SK-N-MC (cell line): ENCODE results near the gene TMEM167A.

Experiments
- EZH2 ChIP-seq: fragments of 200-600 bp; sonication (generic); IDR thresholded peaks from one replicate; pipeline ENCODE4 v1.6.1; 2017; ENCODE audit warnings: antibody characterized with exemption
- POLR2AphosphoS5 ChIP-seq: IDR thresholded peaks from 2 replicates; pipeline ENCODE4 v1.6.1; 2012; ENCODE audit warnings: mild to moderate bottlenecking, low read depth, low read length, borderline replicate concordance

DNA sequence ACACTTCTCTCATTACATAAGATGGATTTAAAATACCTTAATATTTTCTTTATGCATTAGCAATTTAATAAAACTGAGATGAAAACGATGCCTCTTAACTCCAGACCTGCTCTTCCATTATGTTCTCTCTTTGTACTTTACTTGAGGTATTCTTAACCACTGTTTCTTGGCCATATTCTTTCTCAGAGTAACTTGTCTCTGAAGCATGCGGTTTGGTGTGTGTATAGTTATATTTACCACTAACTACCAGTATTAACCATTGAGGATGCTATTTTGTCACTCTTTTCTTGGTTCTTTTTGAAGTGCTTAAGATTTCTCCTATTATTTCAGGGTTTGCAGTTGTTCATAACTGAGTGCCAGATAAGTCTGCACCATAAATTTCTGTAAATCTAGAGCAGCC, 17.9 kb downstream of the TMEM167A start:
- TF ChIP-seq EZH2, result no peak
- no peak for TF ChIP-seq POLR2AphosphoS5
